Activated naive CD4-positive, alpha-beta T cell treated with anti-CD3 and anti-CD28 coated beads for 36 hours (primary cell): ENCODE measurements around the gene SBNO1. TPM values are rescaled to one million over a fixed set of nuclear protein-coding genes. Genes with fewer than 3 reads are reported as not detected.
A peak's percentile ranks its signal among the peaks of the same experiment; 100 is the strongest.

Source experiments
- CTCF ChIA-PET: fragments of 350-600 bp; sonication (Branson Sonifier 250); formaldehyde crosslinking; loops from one replicate; lab custom pipeline; 2021; ENCODE audit warnings: antibody characterized with exemption; lab: Charles Lee
- DNase-seq: peaks from one replicate; pipeline ENCODE4 v3.0.0-alpha.2; 2020
- H3K27ac Mint-ChIP-seq: one replicate; pipeline ENCODE4 v1.8.0; 2021; ENCODE audit warnings: mild to moderate bottlenecking, mixed read lengths
- H3K27me3 Mint-ChIP-seq: one replicate; pipeline ENCODE4 v1.8.0; 2021; ENCODE audit warnings: low read depth, mixed read lengths
- H3K36me3 Mint-ChIP-seq: one replicate; pipeline ENCODE4 v1.8.0; 2021; ENCODE audit warnings: low read depth, mixed read lengths
- H3K4me1 Mint-ChIP-seq: one replicate; pipeline ENCODE4 v1.8.0; 2021; ENCODE audit warnings: low read depth, mixed read lengths
- H3K4me3 Mint-ChIP-seq: one replicate; pipeline ENCODE4 v1.8.0; 2021; ENCODE audit warnings: mild to moderate bottlenecking, moderate library complexity, mixed read lengths
- H3K9me3 Mint-ChIP-seq: one replicate; pipeline ENCODE4 v1.8.0; 2021; ENCODE audit warnings: mixed read lengths
- intact Hi-C: fragments of 100-400 bp; cut with micrococcal nuclease; formaldehyde crosslinking; loops from one replicate; pipeline ENCODE4 v1.15.1; 2023
- total RNA-seq, 2 experiments: library from RNA; stranded (reverse); gene quantifications; one replicate each; pipeline ENCODE4 v1.2.3, GENCODE V29; 2021

Gene SBNO1
- total RNA-seq, 2 experiments from 2014 or later = 40.4 to 43.0 TPM

DNA sequence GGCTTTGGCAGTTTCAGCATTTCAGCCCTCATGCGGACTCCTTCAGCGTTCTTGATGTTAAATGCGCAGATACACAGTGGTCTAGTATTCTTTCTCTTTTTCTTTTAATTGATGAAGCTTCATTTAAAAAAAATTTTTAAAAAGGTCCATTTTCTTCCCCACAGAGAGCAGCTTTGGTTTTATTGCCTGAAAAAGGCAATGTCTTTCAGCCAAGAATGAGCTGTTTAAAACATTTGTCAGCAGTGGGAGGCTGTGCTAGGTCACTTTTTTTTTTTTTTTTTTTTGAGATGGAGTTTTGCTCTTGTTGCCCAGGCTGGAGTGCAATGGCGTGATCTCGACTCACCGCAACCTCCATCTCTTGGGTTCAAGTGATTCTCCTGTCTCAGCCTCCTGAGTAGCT, 32.8 kb upstream of the SBNO1 start:
- Mint-ChIP-seq H3K36me3 (peaks cover 27% of the 10 kb centered on the region), H3K27ac (no peak overlapping the region), H3K4me3 (no peak overlapping the region), H3K4me1 (no peaks in the 10 kb centered on the region), H3K27me3 (no peaks in the 10 kb centered on the region), H3K9me3 (no peaks in the 10 kb centered on the region)
- DNase-seq = no peak
- CTCF ChIA-PET = no interaction called here
- intact Hi-C loops = no loop called here

DNA sequence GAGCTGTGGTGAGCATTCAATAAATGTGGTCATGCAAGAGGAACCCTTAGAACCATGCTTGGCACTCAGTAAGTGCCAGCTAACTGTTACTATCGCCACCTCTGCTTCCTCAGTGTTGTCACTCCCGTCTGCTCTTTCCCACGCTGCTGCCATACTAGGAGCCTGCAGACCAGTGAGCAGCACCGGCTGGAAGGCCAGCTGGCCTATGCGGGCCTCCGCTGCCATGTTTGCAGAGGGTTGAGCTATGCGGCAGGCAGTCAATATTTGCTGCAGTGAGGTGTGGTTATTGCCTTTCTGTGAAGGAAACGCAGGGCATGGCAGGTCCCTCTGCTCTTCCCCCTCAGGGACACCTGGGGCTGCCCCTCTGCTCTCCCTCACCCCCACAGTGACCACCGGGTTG, 32.3 kb upstream of the SBNO1 start:
- H3K27ac Mint-ChIP-seq = no peak overlapping the region
- H3K9me3 Mint-ChIP-seq = no peaks in the 10 kb centered on the region
- DNase-seq = no peak
- no peaks in the 10 kb centered on the region for H3K4me1 Mint-ChIP-seq
- H3K36me3 Mint-ChIP-seq = peaks cover 30% of the 10 kb centered on the region
- intact Hi-C loops = no loop called here
- CTCF ChIA-PET = no interaction called here
- no peaks in the 10 kb centered on the region for H3K27me3 Mint-ChIP-seq
- H3K4me3 Mint-ChIP-seq = no peak overlapping the region

DNA sequence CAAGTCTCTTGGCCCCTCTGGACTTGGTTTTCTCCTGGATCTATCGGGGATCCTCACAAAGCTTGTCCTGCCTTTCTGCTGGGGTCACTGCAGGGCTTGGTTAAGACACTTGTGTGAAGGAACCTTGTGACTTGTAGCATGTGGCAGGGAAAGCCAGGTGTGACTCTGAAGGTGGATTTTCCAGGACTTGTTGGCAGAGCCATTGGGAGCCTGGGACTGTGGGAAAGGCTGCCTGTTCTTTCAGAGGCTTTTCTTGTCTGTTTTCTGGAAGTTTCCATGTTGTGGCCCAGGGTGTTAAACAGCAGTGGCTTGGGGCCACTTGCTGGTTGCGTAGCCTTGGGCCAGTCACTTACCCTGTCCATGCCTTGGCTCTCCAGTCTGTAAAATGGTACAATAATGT, 31.9 kb upstream of the SBNO1 start:
- Mint-ChIP-seq H3K4me3 (no peak overlapping the region), H3K9me3 (no peaks in the 10 kb centered on the region), H3K27ac (no peak overlapping the region), H3K4me1 (peaks cover under 1% of the 10 kb centered on the region), H3K36me3 (peaks cover 32% of the 10 kb centered on the region), H3K27me3 (no peaks in the 10 kb centered on the region)
- DNase-seq = no peak
- intact Hi-C loops = no loop called here
- CTCF ChIA-PET = interaction anchor here (1.0 kb wide), 1 partner anchor 31 kb away, joined by 3 read pairs; no protein-coding TSS in a partner anchor

DNA sequence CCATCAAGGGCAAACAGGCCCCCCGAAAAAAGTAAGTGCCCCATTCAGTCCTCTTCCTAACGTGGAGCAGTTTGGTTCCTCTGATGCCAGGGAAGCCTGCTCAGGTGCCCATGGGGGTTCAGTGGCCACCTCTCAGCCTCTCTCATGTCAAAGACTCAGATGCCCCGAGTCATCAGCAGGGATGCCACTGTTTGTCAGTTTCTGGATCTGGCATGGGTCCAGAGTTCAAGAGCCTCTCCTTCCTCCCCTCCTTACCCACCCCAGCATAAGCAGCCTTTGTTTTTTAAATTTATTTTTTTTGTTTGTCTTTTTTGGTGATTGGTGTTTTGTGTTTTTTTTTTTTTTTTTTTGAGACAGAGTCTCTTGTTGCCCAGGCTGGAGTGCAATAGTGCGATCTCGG, 30.6 kb upstream of the SBNO1 start:
- Mint-ChIP-seq H3K4me1 (peaks cover 11% of the 10 kb centered on the region), H3K4me3 (no peak overlapping the region), H3K27me3 (no peaks in the 10 kb centered on the region), H3K36me3 (peaks cover 44% of the 10 kb centered on the region), H3K9me3 (no peaks in the 10 kb centered on the region), H3K27ac (no peak overlapping the region)
- CTCF ChIA-PET = no interaction called here
- DNase-seq = no peak
- intact Hi-C loops = no loop called here

DNA sequence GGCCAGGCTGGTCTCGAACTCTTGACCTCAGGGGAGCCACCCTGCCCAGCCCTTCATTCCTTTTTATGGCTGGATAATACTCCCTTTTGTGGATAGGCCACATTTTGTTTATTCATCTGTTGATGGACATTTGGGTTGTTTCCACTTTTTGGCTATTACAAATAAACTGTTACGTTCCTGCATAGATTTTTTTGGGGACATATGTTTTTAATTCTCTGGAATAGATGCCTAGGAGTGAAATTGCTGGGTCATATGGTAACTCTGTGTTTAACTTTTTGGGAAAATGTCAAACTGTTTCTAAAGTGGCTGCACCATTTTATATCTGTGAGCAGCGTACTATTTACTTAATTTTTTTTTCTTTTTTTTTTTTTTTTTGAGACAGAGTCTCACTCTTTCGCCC, 29.1 kb upstream of the SBNO1 start:
- no peak overlapping the region for H3K27ac Mint-ChIP-seq
- no peak overlapping the region for H3K4me3 Mint-ChIP-seq
- intact Hi-C loops = no loop called here
- DNase-seq = no peak
- CTCF ChIA-PET = no interaction called here
- H3K9me3 Mint-ChIP-seq = no peaks in the 10 kb centered on the region
- H3K4me1 Mint-ChIP-seq = peaks cover 16% of the 10 kb centered on the region
- peaks cover 44% of the 10 kb centered on the region for H3K36me3 Mint-ChIP-seq
- no peaks in the 10 kb centered on the region for H3K27me3 Mint-ChIP-seq

DNA sequence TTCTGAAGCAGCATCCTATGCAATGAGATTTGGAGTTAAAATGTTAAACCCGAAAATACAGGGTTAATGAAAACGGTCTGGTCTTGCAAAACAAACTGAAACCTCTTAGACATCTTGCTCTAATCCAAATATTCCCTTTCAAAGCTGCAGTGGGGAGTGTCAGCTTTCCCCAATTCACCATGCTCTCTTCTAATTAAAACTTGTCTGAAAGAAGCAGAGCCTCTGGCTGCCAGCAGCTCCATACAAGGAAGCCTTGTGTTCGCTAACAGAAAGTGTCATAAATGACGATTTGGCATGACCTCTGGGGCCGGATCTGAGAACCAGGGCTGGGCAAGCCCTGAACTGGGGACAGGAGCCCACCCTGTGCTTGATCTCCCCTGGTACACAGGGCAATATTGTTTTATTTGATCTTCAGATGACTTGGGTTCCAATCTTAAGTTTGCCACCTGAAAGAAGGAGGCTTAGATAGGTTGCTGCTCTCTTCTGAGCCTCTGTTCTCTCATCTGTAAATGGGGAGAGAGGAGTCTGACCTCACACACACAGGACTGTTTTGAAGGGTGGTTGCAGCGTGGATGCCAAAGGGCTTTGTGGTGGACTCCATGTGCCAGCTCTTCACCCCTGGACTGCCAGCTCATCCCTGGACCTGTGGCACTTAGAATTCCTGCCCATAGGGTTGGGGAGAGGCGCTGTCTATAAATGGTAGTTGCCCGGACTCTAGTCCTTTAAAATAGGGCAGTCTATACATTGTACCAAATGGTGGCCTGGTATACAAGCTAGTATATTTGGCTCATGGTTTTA, 27.1 kb upstream of the SBNO1 start:
- no peaks in the 10 kb centered on the region for H3K9me3 Mint-ChIP-seq
- H3K4me1 Mint-ChIP-seq = peaks cover 29% of the 10 kb centered on the region
- H3K27ac Mint-ChIP-seq = no peak overlapping the region
- peaks cover 43% of the 10 kb centered on the region for H3K36me3 Mint-ChIP-seq
- no peak overlapping the region for H3K4me3 Mint-ChIP-seq
- no peak for DNase-seq
- H3K27me3 Mint-ChIP-seq = no peaks in the 10 kb centered on the region
- CTCF ChIA-PET = interaction anchor here (0.6 to 1.8 kb wide), 3 partner anchors 30 to 190 kb away, joined by 3 to 5 read pairs (median 3); no protein-coding TSS in a partner anchor
- intact Hi-C loops = no loop called here

DNA sequence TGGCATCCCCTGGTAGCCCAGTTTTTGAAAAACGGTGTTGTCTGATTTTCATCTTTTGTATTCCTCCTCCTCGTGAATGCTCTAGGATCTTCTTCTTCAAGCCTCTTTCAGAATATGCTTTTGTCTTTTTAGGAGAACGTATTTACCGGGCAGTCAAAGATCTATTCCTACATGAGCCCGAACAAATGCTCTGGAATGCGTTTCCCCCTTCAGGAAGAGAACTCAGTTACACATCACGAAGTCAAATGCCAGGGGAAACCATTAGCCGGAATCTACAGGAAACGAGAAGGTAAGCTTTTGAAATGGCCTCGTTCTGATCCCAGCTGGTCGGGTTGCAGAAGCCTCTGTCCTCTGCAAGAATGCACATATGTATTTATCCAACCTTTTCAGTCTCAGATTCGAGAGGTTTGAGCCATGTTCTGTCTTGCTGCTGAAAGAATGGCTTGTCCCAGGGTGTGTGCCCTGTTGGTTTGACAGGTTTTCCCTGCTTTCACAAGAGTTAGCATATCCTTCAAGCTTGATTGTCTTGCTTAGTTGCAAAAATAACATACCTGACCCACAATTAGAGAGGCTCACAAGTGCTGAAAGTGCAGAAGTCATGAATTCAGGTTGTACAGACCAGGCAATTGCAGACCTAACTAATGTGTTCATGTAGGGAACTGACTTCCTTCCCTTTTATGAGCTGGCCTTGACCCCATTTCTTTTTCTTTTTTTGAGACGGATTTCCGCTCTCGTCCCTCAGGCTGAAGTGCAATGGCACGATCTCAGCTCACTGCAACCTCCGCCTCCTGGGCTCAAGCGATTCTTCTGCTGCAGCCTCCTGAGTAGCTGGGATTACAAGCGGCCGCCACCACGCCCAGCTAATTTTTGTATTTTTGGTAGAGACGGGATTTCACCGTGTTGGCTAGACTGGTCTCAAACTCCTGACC, 26.1 kb upstream of the SBNO1 start:
- intact Hi-C loops = no loop called here
- Mint-ChIP-seq H3K4me1 (peaks cover 29% of the 10 kb centered on the region), H3K27ac (peak overlapping the region; percentile 77), H3K4me3 (peak overlapping the region; percentile 78), H3K27me3 (no peaks in the 10 kb centered on the region), H3K36me3 (peaks cover 36% of the 10 kb centered on the region), H3K9me3 (no peaks in the 10 kb centered on the region)
- DNase-seq = no peak
- CTCF ChIA-PET = interaction anchor here (0.9 to 1.8 kb wide), 2 partner anchors 31 to 191 kb away, joined by 3 to 5 read pairs; no protein-coding TSS in a partner anchor

DNA sequence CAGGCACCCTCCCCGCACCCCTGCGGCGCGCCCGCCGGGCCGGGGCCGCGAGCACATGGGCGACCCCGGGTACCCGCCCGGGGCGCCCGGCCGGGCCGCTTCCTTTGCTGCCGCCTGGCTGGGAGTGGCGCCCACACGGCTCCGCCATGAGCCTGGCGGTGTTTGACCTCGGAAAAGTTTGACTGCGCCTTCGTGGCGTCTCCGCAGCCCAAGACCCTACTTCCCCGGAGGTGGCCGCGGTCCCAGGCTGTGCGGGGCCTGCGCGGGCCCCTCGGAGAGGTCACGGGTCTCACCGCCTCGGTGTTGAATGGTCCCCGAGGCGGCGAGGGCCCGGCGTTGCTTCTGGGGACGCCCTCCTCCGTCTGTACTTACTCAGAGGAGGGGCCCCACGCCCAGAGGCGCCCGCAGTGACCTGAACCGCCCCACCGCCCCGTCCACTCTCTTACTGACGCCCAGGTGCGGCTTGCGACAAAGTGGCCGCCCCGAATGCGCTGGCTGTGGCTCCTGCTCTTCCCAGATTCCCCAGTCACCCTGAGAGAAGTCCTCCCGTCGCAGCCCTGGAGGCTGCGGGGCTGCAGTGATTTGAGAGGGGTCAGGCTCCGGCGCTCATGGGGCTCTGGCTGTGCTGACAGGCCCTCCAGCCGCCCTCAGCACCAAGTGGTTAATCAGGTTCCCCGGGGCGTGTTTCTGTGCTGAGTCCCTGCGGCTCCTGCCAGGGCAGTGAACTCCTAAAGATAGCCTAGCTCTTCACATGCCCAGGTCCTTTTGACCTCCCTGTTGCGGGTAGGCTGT, 25.1 kb upstream of the SBNO1 start:
- no peaks in the 10 kb centered on the region for H3K27me3 Mint-ChIP-seq
- H3K4me3 Mint-ChIP-seq = peak overlapping the region; percentile 78
- peaks cover 29% of the 10 kb centered on the region for H3K4me1 Mint-ChIP-seq
- peak overlapping the region; percentile 77 for H3K27ac Mint-ChIP-seq
- peak; percentile 23 for DNase-seq
- intact Hi-C loops = loop anchor here (2.0 kb wide), 2 partner anchors 43 to 415 kb away; partner anchors contain the start of gene OGFOD2
- no peaks in the 10 kb centered on the region for H3K9me3 Mint-ChIP-seq
- CTCF ChIA-PET = interaction anchor here (1.8 kb wide), 1 partner anchor 192 kb away, joined by 5 read pairs; no protein-coding TSS in a partner anchor
- peaks cover 28% of the 10 kb centered on the region for H3K36me3 Mint-ChIP-seq

DNA sequence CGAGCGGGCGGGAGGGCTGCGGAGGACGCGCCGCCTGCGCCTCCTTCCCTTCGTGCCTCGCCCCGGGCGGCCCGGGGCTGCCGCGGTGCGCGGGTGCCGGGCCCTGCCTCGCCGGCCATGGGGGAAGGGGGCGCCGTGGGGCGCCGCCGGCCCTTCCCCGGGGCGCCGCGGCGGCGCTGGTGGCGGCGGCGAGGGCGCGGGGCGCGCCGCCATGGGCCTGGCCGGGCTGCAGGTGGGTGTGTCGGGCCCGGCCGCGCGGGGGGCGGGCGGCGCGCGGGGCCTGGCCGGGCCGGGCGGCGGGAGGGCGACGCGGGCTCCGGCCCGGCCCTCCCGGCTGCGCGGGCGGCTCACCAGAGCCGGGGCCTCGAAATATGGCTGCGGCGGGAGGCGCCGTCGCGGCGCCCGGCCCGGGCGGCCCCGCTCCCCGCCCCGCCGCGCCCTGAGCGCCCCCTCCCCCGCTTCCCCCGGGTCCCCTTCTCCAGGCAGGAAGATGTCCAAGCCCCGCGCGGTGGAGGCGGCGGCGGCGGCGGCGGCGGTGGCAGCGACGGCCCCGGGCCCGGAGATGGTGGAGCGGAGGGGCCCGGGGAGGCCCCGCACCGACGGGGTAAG, 24.4 kb upstream of the SBNO1 start:
- no peak for DNase-seq
- H3K9me3 Mint-ChIP-seq = no peaks in the 10 kb centered on the region
- CTCF ChIA-PET = interaction anchor here (1.0 kb wide), 1 partner anchor 38 kb away, joined by 4 read pairs; no protein-coding TSS in a partner anchor
- H3K4me1 Mint-ChIP-seq = peaks cover 29% of the 10 kb centered on the region
- H3K36me3 Mint-ChIP-seq = peaks cover 28% of the 10 kb centered on the region
- H3K27ac Mint-ChIP-seq = no peak overlapping the region
- no peaks in the 10 kb centered on the region for H3K27me3 Mint-ChIP-seq
- H3K4me3 Mint-ChIP-seq = no peak overlapping the region
- intact Hi-C loops = loop anchor here (1.0 to 2.0 kb wide), 5 partner anchors 24 to 414 kb away; partner anchors contain the start of genes ATP6V0A2, OGFOD2 and TMED2

DNA sequence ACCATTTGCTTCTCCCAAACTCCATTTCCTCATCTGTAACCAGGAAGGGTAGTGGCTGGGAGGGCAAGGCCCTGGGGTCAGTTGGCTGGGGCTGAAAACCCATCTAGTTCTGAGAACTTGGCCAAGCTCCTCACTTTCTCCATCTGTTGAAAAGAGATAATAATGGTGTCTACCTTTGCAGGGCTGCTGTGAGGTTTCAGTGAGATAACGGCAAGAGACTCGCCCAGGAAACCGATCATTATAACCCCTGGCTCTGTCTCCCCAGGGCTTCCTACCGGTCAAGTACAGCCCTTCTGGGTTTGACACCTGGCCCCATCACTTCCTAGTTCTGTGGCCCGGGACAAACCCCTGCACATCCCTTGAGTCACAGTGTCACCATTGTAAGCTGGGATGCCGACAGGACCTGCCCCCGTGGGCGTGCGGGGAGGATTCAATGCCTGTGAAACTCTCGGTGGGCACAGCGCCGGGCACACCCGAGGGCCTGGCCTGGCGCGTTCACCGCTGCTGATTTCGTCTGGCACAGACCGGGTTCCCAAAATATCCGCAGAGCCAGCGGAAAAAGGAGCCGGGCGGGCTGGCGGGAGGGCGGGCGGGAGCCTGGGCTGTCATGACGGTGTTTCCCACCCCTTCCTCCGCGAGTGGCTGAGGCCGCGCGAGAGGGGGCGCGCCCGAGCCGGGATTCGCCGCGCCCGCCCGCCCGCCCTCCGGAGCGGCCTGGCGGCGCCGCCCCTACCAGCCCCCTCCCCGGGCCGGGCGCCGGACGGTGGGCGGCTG, 23.7 kb upstream of the SBNO1 start:
- H3K4me3 Mint-ChIP-seq = peak overlapping the region; percentile 80
- H3K27me3 Mint-ChIP-seq = no peaks in the 10 kb centered on the region
- DNase-seq = peak; percentile 85
- H3K9me3 Mint-ChIP-seq = no peaks in the 10 kb centered on the region
- peak overlapping the region; percentile 81 for H3K27ac Mint-ChIP-seq
- H3K4me1 Mint-ChIP-seq = peaks cover 31% of the 10 kb centered on the region
- CTCF ChIA-PET = interaction anchor here (1.0 kb wide), 1 partner anchor 37 kb away, joined by 4 read pairs; no protein-coding TSS in a partner anchor
- intact Hi-C loops = loop anchor here (1.0 to 2.0 kb wide), 5 partner anchors 23 to 414 kb away; partner anchors contain the start of genes ATP6V0A2, OGFOD2 and TMED2
- peaks cover 28% of the 10 kb centered on the region for H3K36me3 Mint-ChIP-seq
